Endothelial cell of umbilical vein (primary cell): Measurements from ENCODE around the gene ANKRD34A.

Experiments used
- CTCF ChIP-seq, 2 donors: IDR thresholded peaks; 1 replicate in 1 of 2; 2 replicates in 1 of 2; pipeline ENCODE4 v1.5.1; 2011; ENCODE audit warnings: low read length in 2 of 2, mild to moderate bottlenecking in 2 of 2, moderate library complexity in 2 of 2, control low read depth in 1 of 2, inconsistent platforms in 1 of 2, low read depth in 1 of 2; ENCODE audit not compliant: insufficient read depth in 1 of 2; ENCODE audit errors: extremely low read depth in 1 of 2
- EZH2 ChIP-seq: IDR thresholded peaks from 2 replicates; pipeline ENCODE4 v1.6.1; 2012; ENCODE audit warnings: borderline replicate concordance, low read depth, mild to moderate bottlenecking, moderate library complexity, low read length, inconsistent platforms; ENCODE audit not compliant: severe bottlenecking
- GATA2 ChIP-seq: IDR thresholded peaks from 2 replicates; pipeline ENCODE4 v1.7.0; 2011; ENCODE audit warnings: low read depth, mild to moderate bottlenecking, moderate library complexity, mixed read lengths, low read length; ENCODE audit not compliant: insufficient read length, insufficient read depth
- POLR2A ChIP-seq: IDR thresholded peaks from 2 replicates; pipeline ENCODE4 v1.6.1; 2012; ENCODE audit warnings: low read depth, mild to moderate bottlenecking, control low read depth, low read length
- POLR2AphosphoS5 ChIP-seq: IDR thresholded peaks from 2 replicates; pipeline ENCODE4 v1.6.1; 2012; ENCODE audit warnings: low read depth, mild to moderate bottlenecking, control low read depth, low read length, moderate library complexity; ENCODE audit not compliant: insufficient read depth

- TF ChIP-seq POLR2A (no peak), CTCF (IDR thresholded peaks at IDR 0.05; ENCODE audit: extremely low read depth in 1 of 2, insufficient read depth in 1 of 2, low read depth in 1 of 2, low read length in 2 of 2) (no peak), POLR2AphosphoS5 (no peak), GATA2 (no peak), EZH2 (no peak)
Measured at GRCh38 chr1:146010126-146010738, 45.9 kb upstream of the ANKRD34A start.
